ENCODE data around the gene DNAL4.
A peak's percentile ranks its signal among the peaks of the same experiment; 100 is the strongest.

The DNAL4 gene

DNA sequence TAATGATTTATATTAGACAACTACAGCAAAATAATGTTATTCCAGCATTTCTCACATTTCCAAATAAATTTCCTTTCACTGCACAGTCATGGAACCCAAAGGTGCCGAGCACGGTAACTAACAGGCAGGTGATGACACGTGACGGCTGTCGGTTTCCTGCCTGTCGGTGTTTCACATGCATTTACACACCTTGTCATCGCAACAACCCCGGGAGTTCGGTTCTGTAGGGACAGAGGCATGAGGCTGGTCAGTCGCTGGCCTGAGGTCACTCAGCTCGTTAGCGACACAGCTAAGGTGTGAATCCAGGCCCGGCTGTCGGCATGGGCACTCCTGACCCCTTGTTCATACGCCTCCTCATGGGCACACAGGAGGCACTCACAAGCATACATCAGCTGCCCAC is 9.9 kb downstream of the DNAL4 start:
- DNase-seq, result no peak

DNA sequence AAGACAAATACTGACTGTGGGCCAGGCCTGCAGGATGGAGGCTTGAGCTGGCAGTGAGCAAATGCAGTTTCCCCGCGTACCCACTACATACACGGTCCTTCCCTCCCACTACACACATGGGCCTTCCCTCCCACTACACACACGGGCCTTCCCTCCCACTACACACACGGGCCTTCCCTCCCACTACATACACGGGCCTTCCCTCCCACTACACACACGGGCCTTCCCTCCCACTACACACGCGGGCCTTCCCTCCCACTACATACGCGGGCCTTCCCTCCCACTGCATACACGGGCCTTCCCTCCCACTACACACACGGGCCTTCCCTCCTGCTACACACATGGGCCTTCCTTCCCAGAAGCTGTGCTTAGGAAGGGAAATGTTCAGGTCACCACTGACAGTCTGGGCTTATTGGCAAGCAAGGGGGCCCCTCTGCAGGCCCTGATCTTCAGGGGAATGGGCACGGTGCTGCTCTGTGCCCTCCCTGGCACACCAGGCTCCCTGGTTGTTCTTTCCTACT is 10.8 kb downstream of the DNAL4 start:
- peak; percentile 55 for DNase-seq

DNA sequence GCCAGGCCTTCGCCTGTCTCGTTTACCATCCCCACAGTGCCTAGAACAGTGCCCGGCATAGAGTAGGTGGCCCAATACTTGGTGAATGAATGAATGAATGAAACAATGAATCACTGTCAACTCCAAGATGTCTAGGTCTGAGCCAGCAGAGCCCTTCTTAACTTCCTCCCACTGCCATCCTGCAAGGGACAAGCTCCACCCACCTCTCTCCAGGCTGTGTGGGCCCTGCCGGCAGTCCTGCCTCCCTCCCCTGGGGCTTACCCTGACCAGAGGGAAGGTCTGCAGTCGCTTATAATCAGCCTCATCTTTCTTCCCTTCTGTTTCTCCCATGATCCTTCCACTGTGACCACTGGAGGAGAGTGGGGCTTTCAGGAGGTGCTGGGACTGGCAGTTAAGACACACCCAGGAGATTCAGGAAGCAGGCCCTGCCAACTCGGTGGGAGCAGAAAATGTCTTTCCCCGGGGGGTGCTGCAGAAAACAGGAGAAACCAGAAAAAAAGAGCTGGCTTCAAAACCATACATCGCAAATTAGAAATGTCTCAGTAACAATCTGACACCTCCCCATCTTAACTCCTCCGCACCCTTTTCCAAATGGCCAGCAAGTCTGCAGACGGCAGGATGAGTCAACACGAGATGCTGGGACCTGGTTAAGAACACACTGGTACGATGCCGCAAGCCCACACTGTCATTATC is 11.4 kb downstream of the DNAL4 start:
- DNase-seq, result peak; percentile 36

DNA sequence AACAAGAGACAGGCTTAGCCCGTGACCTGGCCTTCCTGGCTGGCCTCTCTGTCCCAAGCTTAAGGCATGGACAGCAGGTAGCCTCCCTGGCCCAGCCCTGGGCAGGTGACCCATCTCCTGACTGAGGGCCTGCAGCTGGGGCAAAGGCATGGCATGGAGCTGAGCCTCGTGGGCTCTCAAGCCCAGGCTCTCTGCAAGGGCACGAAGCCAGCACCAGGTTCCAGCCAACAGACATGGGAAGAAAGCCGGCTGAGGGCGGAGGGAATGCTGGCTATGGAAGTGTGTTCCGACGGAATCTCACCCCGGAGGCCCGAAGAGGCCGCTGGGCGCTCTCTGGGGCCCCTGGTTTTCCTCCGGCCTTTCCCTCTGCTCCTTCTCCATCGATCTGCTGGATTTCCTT is 12.9 kb downstream of the DNAL4 start:
- DNase-seq, result no peak

DNA sequence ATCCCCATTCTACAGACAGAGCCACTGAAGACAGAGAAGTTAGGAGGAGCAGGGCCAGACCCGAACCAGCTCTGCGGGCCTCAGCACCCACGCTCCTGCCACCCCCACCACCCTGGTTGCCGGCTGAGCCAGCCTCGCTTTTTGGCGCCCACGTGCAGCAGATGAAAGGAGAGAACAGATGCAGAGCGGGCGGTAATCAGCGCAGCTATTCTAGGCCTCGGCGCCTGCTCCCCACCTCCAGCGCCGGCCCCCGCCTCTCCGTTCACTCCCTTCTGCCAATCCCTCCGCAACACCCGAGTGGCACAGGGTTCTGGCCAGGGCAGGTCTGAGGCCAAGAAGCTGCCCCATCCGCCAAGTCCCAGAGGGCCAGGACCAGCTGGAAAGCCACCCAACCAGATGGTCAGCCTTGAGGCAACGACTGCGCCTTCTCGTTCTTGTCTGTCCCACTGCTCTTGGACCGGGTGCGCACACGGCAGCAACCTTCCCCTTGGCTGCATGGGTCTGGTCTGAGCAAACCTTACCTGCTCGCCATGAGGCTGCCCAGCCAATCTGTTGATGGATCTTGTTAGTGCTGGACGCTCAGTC is 16.8 kb downstream of the DNAL4 start:
- no peak for DNase-seq

DNA sequence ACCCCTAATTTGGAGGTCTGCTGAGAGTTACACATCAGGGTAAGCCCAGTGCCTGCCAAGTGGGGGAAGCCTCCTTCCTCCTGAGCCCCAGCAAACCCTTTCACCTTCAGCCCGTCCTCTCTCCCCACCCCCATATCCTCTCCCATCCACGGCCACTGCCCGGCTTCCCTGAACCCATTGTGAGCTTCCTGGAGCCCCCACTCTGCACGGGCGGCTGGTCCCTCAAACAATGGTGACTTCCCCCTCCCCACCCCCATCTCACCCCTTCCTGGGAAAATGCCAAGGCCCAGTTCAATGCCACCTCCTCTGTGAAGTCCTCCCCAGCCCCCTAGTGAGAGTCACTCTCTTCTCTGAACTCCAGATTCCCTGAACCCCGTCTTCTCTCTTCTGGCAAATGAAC is 17.9 kb downstream of the DNAL4 start:
- no peak for DNase-seq

DNA sequence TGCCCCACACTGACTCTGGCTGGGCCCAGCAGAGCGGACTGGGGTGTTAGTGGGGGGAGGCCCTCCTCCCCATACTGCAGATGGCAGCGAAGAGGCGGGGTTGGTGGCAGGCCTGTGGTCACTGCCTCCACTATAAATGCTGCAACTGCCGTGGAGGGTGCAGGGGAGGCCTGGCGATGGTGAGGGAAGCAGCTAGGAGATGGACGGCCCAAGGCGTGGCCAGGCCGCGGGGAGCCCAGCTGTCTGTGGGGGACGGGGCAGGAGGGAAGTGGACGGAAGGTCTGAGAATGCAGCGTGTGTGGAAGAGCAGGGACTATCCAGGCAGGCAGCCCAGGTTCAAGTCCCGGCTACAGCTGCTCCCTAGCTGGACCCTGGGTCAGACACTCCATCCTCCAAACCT is 18.3 kb downstream of the DNAL4 start:
- peak; percentile 41 for DNase-seq

DNA sequence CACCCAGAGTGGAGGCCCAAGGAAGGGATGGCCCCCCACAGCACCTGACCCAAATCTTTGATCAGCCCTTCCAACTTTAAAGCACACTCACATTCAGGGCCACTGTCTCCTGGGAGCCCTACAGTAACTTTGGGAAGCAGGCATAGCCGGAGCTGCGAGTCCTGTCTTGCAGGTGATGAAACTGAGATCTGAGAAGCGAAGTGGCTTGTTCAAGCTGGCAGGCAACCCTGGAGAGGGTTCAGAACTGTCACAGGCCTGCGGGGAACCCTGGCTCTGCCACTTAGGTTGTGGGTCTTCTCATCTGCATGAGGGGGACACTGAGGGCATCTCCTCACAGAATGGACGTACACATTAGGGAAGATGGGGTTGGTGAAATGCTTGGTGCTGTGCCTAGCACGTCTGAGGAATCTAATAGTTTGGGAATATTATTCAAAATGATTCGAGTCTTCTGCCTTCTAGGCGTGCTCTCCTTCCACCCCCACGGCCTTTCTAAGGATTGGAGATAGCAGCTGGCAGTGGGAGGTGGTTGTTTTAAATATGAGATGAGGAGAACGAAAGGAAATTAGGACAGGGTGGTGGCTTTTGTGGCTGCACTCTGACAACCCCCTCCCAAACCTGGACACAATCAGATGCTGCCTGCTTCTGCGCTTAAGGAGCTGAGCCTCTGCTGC is 19.3 kb downstream of the DNAL4 start:
- no peak for DNase-seq

DNA sequence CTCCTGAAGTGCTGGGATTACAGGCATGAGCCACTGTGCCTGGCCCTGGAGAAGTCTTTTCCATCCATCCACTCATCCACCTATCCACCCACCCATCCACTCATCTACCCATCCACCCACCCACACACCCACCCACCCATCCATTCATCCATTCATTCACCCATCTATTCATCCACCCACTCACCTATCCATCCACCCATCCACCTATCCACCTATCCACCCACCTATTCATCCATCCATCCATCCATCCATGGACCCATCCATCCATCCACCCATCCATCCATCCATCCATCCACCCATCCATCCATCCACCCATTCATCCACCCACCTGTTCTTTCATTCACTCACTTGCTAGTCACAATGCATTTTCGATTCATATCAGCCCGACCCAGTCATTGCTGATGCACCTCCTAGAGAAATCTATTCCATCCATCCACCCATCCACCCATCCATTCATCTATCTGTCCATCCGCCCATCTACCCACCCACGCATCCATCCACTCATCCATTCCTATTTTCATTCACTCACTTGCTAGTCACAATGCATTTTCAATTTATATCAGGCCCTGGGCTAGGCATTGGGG is 20.5 kb downstream of the DNAL4 start:
- no peak for DNase-seq

DNA sequence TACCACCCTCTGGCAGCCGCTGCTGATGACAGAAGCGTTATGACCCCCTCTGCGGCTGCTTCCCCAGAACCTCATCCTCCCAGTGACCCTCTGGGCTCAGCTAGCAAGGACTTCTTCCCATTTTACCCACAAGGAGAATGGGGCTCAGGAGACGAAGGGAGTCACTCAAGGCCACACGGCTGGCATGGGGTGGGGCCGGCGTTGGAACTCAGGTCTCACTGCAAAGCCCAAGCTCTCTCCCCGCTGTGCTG is 21.4 kb downstream of the DNAL4 start:
- DNase-seq, result no peak

DNA sequence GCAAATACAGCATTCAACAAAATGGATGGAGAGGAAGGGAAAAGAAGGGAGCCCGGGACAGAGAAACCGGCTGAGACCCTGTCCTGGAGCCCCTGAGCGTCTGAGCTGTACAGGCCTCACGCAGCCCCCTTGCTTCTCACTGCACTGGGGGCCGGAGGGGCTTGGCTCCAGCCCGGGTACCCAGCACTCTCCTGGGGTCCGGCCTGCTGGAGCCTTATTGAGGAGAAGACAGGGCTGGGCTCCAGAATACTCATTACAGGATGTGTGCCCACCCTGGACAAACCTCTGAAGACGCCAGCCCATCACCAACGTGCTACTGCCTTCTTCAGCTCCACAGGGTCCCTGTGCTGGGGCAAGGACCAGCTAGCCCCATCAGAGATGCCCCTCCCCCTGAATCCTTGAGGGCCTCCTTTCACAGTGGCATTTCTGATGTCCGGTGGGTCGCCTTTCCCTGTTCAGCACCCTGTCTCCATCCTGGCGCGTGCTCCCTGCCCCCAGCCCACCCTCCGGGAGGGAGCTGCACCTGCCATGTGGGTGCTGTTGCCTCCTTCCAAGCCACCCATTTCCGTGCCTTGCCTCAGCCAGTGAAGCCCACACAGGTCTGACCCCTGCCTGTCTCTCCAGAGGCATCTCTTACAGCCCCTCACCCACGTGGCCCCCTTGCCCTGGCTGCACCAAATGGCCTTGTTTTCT is 23.5 kb downstream of the DNAL4 start:
- no peak for DNase-seq

DNA sequence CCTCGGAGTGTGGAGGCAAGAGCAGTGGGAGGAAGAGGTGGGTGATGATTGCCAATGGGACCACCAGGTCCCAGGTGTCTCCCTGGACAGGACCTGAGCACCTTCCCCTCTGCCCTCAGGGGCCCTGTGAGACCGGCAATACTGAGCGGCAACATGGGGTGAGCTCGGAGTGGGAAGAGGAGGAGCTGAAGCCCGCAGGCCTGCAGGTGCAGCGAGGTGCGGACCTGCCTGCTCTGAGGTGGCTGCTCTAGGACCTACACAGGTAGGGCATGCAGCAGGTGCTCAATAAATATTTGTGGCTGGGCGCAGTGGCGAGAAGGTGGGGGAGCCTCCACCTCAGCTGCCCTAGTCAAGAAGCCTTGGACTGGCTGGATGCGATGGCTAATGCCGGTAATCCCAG is 25.9 kb downstream of the DNAL4 start:
- no peak for DNase-seq

DNA sequence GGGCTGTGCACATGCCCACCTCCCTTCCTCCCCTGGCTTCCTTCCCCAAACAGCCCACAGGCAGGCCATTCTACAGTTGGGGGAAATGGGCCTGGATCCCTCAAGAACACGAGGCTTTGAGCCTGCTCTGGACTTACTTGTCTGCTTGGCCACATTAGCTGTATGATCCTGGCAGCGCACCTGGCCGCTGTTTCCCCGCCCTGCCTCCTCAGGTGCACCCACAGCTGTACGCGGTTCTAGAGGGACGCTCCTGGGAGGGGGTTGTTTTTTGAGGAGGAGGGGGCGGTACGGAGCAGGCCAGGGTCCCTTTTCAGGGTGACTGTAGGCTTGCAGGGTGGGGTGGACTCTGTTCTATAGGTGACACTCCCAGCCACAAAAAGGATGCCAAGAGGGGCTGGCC is 26.6 kb downstream of the DNAL4 start:
- DNase-seq, result no peak

DNA sequence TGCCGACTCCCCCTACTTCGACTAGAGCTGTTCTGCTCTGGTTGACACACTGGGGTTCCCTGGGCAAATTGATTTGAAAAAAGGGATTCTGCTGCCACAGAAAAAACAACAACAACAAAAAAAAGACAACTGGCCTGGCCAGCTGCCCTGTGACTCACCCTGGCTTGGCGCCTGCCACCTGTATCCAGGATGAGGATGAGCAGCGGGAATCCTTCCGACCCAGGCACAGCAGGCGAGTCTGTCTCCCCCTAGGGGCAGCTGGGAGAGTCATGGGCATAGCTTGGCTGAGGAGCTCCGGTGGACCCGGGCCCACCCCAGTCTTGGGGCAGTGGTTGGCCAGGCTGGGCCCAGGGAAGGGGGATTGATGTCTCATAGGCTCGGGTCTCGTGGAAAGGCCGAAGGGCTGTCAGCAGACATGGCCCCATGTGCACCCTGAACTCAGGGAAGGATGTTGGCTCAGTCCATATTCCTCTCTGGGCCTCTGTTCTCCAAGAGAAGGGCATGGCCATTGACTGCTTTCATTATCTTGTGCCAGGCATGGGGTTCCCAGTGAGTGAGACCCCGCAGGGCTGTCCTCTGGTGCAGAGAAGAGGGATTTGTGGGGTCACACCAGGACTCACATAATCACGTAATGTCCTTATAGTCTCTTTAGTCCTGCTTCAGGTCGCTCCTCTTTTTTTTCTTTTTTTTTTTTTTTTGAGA is 27.7 kb downstream of the DNAL4 start:
- DNase-seq, result peak; percentile 12

DNA sequence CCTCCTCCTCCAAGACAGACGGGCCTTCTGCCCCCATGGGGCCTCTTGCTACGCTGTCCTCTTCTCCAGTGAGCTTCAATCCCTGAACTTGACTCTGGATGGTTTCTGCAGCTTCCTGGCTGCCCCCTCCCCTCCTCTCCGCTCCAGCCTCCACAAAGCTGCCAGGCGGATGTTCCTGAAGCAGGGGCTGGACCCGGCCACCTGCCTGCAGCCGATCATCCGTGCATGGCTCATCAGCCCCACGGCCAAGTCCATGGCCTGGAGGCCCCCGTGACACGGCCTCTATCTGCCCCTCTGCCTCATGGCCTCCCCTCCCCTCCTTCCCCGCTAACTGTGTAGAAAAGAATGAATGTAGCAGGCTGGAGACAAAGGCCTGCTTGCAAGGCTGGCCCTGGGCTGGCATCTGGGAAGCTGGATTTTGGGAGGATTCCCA is 31.4 kb downstream of the DNAL4 start:
- DNase-seq, result no peak

DNA sequence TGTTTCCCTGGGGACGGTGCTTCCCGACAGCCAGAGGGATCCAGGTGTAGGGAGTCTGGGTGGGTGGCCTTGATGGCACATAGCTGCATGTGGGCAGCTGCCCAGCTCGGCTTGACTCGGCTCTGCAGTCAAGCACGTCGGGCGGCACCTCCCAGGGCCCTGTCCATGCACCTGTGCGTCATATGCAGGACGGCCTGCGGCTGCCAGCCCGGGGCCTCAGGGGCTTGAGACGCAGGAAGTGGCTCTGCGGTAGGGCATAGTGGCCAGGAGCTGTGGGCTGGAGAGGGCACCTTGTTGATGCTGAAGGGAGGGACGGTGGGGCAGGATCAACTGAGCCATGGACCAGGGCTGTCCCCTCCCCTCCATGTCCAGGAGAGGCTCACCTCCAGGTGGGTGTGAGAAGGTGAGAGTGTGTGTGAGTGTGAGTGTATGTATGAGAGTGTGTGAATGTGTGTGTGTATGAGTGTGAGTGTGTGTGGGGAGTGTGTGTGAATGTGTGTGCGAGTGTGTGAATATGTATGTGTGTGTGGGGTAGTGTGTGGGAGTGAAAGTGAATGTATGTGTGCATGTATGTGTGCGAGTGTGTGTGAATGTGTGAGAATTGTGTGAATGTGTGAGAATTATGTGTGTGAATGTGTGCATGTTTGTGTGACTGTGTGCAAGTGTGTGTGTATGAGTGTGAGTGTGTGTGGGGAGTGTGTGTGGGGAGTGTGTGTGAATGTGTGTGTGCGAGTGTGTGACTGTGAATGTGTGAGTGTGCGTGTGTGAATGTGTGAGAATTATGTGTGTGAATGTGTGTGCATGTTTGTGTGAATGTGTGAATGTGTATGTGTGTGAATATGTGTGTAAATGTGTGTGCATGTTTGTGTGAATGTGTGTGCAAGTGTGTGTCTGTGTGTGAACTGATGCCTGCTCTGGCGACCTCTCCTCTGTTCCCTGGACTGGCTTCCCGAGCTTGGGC is 32.5 kb downstream of the DNAL4 start:
- no peak for DNase-seq

DNA sequence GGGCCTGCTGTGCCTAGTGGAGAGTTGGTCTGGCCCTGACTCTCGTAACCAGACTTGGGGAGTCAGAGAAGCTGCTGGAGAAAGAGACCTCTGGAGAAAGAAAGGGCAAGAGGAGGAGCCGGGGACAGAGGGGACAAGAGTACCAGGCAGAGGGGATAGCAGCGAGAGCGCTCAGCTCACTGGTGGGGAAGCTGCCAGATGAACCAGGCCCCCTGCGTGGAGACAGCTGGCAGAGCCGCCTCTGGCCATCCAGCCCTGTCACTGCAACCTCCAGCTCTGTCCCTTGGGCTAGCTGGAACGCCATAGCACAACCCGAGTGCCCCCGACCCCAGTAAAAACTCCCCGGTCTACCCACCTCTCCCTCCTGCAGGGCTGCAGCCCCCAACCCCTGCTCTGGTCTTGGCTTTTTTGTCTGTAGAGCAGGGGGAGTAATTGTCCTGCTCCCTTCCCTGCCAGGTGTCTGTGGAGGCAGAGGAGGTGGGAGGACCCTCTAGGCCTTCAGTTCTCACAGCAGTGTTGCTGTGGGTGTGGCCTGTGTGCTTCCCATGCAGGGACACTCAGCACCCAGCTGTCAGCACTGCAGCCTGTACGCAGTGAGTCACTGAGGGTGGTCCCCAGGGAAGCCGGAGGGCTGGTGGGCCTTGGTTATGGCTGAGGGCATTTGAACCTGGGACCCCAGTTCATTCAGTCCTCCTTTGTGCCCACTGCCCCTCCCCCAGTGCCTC is 33.3 kb downstream of the DNAL4 start:
- DNase-seq, result peak; percentile 35

DNA sequence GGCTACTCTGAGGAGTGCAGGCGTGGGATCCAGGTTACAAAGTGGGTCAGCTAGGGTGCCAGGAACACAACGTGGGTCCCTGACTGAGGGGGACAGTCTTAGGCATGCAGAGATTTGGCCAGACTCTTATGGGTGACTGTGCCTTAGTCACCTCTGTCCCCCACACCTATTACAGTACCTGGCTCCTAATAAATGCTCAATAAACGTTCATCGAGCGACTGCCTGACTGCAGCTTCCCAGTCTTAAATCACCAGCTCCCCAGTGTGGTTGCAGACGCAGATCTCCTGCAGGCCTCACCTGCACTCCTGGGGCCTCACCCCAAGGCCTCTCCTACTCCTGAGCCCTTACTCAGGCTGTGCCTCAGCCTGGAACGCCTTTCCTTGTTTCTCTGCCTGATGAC is 34.9 kb downstream of the DNAL4 start:
- no peak for DNase-seq

DNA sequence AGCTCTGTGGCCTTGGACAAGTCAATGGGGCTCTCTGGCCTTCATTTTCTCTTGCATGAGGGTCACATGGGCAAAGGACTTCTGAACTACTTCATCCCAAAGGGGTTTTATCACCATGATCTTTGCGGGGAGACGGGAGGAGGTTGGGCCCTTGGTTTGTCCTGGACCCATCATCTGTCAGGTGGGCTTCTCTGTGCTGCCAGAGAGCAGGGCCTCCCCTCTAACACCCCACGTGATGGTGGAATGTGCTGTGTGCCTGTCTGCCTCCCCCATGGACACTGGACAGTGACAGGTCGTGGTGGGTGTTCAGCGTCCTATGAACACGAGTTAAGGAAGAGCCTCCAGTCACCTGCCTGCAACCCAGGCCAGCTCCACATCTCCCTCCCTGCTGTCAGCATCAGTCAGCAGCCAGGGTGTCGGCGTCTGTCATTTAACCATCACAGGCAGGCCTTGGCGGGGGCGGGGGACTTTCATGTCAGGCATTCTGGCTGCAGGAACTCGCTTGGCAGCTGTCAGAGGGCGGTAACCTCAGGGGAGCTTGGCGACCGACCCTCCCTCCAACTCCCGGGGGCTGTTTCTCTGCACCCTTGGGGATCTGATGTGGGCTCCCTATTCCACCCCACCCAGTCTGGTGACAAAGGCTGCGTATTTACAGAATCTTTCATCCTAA is 35.5 kb downstream of the DNAL4 start:
- DNase-seq, result no peak

DNA sequence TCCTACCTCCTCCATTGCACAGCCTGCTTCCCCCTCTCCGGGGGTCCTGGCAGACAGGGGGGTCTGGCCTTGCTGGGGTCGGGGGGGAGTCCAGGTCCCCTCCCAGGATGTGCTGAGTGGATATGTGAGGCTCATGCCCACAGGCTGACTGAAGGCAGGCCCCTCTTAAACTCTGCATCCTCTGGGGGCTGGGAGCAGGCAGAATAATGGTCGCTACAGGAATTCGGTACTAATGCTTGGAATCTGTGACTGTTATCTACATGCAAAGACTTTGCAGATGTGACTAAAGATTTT is 36.5 kb downstream of the DNAL4 start:
- no peak for DNase-seq

All from MV-4-11 (cell line).